GM10248 (cell line): Measurements from ENCODE around the gene ZC3H18.

ENCODE experiments used
- CTCF ChIA-PET: fragments of 300-600 bp; sonication (Branson Sonifier 250); formaldehyde crosslinking; extraction: SDS; loops from one replicate; lab custom pipeline; 2021; ENCODE audit warnings: antibody characterized with exemption; lab: Yijun Ruan, JAX
- POLR2A ChIA-PET: fragments of 350-650 bp; sonication (Branson Sonifier 250); formaldehyde crosslinking; extraction: SDS; loops from one replicate; lab custom pipeline; 2020; ENCODE audit warnings: antibody characterized with exemption; lab: Yijun Ruan, JAX
- DNase-seq: peaks from one replicate; pipeline ENCODE4 v3.0.0; 2012; ENCODE audit errors: extremely low spot score
- TF ChIP-seq, protein P1 (sequence below): IDR thresholded peaks from 2 replicates; pipeline ENCODE4 v1.5.1; 2012; ENCODE audit warnings: mild to moderate bottlenecking, low read depth; ENCODE audit errors: extremely low read depth, missing control alignments, control extremely low read depth

Gene ZC3H18

GRCh38 chr16:88591577-88592021 lies 21.4 kb downstream of the ZC3H18 start:
- POLR2A ChIA-PET = interaction anchor here (0.7 kb wide), 1 partner anchor 17 kb away, joined by 4 read pairs; no protein-coding TSS in a partner anchor
- CTCF ChIA-PET = interaction anchor here (1.5 kb wide), 1 partner anchor 189 kb away, joined by 4 read pairs; no protein-coding TSS in a partner anchor

DNA sequence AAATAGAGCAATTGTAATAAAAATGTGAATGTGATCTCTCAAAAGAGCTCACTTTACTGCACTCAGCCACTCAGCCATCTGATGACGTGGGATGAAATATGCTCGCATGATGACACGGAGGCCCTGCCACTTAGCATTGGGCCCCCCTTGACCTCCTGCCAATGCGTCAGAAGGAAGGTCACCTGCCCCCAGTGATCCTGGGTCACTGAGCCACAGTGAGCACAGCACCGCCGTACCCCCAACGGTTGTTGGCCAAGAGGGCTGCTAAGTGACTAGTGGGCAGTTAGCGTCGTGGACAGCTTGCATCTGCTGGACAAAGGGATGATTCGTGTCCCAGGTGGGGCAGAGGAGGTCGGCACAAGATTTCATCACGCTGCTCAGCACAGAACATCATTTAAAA lies 22.9 kb downstream of the ZC3H18 start:
- CTCF ChIA-PET = interaction anchor here (1.1 to 1.7 kb wide), 4 partner anchors 11 to 40 kb away, joined by 3 to 5 read pairs (median 4); no protein-coding TSS in a partner anchor
- TF ChIP-seq, protein P1, sequence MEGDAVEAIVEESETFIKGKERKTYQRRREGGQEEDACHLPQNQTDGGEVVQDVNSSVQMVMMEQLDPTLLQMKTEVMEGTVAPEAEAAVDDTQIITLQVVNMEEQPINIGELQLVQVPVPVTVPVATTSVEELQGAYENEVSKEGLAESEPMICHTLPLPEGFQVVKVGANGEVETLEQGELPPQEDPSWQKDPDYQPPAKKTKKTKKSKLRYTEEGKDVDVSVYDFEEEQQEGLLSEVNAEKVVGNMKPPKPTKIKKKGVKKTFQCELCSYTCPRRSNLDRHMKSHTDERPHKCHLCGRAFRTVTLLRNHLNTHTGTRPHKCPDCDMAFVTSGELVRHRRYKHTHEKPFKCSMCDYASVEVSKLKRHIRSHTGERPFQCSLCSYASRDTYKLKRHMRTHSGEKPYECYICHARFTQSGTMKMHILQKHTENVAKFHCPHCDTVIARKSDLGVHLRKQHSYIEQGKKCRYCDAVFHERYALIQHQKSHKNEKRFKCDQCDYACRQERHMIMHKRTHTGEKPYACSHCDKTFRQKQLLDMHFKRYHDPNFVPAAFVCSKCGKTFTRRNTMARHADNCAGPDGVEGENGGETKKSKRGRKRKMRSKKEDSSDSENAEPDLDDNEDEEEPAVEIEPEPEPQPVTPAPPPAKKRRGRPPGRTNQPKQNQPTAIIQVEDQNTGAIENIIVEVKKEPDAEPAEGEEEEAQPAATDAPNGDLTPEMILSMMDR = no peak
- DNase-seq = no peak
- POLR2A ChIA-PET = interaction anchor here (0.6 kb wide), 1 partner anchor 27 kb away, joined by 4 read pairs; no protein-coding TSS in a partner anchor

More at GRCh38 chr16:88591577-88592021, 21.4 kb downstream of the ZC3H18 start:
- DNase-seq = peak; percentile 81
- TF ChIP-seq, protein P1 = no peak

DNA sequence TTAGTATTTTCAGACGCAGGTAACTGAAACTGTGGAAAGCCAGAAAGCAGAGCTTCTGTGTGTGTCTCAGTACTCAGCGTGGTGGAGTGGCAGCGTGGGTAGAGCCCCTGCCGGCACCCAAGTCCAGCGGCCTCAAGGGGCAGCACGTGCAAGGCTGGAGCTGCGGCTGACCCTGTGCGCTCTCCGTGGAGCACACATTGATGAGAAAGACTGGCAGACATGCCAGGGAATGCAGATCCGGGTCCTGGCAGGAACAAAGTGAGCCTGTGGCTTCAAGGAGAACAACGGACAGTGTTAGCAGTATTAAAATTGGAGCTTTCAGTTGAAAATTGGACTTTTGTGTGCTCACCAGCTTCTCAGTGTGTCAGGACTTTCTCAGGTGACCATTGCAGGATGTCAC lies 23.3 kb downstream of the ZC3H18 start:
- ChIA-PET CTCF (interaction anchor here (1.1 to 1.7 kb wide), 5 partner anchors 11 to 71 kb away, joined by 3 to 5 read pairs (median 4); no protein-coding TSS in a partner anchor), POLR2A (no interaction called here)
- TF ChIP-seq, protein P1 = no peak
- no peak for DNase-seq

GRCh38 chr16:88593910-88594309 lies 23.7 kb downstream of the ZC3H18 start:
- POLR2A ChIA-PET = no interaction called here
- no peak for DNase-seq
- TF ChIP-seq, protein P1 = no peak
- CTCF ChIA-PET = interaction anchor here (1.1 to 1.7 kb wide), 5 partner anchors 12 to 70 kb away, joined by 3 to 5 read pairs (median 4); no protein-coding TSS in a partner anchor

DNA sequence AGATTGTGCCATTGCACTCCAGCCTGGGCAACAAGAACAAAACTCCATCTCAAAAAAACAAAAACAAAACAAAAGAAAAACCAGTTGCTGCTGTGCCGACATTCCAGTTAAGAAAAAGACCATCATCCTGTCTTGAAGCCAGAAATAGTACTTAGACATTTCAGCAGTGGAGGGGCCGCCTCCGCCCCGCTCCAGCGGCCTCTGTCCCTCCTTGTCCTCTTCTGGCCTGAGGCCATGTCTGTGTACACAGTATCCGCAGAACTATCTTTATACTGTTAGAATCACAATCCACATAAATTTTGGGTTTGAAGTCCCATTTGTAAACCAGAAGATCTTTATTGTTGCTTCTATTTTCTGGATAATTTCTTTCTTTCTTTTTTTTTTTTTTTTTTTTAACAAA lies 24.9 kb downstream of the ZC3H18 start:
- ChIA-PET POLR2A (no interaction called here), CTCF (no interaction called here)
- DNase-seq = no peak
- TF ChIP-seq, protein P1 = no peak

DNA sequence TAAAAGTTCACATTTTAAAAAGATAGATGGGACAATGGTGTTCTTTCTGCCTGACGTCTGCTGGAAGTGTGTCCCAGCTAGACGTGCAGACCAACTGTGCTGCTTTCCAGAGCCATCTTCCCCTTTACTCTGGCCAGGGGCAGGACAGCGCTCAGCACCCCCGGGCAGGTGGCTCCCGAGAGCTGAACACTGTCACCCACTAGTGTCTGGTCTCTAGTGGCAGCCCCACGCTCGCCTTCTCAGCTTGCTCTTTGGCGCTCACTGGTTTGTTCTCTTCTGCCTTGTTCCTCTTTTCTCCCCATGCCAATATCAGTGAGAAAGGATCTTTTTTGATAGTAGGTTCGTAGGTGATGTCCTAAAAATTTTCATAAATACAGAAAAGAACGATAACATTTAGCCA lies 25.7 kb downstream of the ZC3H18 start:
- ChIA-PET CTCF (no interaction called here), POLR2A (no interaction called here)
- no peak for DNase-seq
- TF ChIP-seq, protein P1 = no peak
